ENCODE data around the gene MFRP.

Gene MFRP

DNA sequence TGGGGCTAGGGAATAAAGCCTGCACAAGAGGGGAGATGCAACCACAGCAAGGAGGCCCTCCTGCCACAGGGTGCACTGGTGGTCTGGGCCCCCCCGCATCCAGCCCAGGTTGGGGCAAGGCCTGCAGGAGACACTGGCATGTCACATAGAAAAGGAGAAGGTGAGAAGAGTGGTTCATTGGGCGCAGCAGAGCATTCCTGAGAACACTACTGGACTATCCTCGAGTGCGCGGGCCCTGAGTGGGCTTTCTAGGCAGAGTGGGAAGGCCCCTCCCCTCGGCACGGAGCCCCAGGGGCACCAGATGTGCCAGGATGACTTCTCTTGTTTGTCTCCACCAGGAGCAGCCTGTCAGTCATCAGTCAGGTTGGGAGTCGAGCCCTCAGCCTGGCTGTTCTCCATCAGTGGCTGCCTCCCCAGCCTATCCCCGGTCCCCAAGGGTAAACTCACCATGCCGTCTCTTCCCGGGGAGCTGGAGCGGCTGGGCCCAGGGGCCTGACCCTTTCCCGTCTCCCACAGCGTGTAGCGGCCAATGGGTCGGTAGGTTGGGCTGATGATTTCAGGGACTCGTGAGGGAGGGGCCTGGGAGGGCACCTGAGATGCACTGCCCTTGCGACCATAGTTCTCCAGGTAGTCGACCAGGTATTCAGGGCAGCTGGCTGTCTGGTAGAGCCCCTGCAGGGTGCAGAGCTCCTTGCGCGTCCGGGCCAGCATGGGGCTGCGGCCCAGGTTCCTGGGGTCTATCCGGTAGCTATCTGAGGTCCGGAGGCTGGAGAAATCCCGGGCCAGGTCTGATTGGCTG is 26.0 kb upstream of the MFRP start:
- no peak for FAIRE-seq

DNA sequence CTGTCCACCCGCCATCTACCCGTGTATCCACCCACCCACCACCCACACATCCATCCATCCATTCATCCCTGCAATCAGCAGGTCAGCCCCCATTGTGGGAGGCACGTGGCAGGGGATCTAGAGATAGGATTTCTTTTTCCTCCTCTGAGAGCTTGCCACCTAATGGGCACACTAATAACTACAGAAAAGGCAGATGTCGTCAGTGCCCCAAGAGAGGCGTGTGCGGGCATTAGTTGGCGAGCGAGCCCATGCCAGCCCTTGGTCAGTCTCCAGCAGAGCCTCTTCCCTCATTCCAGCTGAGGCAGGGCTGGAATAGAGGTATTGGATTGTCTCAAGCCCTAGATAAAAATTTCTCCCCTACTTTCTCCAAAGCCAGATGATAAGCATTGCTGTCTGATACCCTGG is 25.3 kb upstream of the MFRP start:
- FAIRE-seq = no peak

DNA sequence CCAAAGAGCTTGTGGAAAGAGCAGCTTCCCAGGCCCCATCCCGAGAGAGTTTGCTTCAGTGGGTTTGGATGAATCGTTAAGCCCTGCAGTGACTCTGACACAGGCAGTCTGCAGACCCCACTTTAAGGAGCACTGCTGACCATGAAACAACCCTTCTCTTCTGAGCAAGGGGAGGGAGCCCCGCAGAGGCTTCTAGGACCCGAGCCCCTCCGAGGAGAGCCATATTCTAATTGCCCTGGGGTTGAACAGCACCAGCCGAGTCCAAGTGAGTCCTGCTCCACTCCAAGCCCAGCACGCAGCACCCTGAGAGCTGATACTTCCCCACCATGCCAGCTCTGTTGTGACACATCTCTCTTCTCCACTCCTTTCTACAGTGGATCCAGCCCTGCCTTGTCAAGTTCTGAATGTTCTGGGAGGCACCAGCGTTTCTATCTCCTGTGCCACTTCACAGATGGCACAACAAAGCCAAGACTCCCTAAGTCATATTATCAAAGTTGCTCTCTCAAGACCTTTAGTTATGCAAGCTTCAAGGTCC is 24.6 kb upstream of the MFRP start:
- no peak for FAIRE-seq

DNA sequence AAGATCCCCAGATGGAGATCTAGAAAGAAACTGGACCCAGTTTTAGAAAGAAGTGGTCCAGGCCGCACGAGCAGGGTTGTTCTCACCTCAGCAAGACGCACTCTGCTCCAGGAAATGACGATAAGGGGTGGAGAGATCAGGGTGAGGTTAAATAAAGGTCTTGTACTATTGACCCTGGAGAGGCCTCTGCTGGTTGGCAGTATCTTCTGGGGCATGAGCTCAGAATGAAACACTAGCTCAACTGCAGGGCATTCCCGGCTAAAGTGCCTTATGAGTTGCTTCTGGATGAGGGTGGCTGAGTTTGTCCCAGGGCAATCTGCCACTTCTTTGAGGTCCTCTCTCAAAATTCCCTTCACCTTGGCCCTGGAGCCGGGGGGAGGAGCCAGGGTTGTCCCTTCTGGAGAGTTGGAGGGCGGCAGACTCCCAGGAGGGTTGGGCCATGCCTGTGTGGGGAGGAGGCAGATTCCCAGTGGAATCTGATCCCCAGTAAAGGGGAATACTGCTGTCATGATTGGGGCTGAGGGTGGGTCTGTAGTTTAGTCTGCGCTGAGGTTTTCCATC is 24.1 kb upstream of the MFRP start:
- no peak for FAIRE-seq

DNA sequence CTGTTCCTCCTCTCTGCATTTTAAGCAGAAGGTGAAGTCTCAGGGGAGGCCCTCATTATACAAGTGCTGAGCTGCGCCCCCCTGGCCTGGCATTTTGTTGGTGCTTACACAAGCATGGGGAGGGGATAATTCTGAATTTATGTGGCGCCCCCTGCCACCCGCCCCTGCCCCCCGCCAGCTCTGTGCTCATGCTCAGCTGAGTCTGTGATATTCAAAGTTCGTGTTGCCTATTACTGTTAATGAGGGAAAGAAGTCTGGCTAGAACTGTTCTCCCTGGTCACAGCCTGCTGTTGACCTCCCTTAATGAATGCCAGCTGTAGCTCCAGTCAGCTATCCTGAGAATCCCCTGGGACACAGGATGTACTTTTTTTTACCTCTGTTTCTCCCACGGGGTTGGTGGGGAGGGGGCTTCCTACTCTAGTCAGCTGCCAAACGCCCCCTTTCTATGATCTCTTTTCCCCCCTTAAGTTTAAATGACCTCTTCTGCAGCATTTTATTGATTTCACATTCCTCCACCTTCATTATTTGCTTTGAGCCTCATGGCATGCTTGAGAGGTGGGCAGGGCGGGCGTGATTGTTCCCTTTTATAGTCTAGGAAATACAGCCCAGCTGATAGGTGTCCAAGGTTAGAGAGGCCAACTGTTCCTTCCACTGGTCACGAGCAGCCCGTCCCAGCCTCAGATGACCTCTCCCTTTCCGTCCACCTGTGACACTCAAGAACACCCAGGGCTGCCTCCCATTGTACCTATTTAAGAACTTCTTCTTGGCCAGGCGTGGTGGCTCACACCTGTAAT is 22.8 kb upstream of the MFRP start:
- FAIRE-seq = no peak

DNA sequence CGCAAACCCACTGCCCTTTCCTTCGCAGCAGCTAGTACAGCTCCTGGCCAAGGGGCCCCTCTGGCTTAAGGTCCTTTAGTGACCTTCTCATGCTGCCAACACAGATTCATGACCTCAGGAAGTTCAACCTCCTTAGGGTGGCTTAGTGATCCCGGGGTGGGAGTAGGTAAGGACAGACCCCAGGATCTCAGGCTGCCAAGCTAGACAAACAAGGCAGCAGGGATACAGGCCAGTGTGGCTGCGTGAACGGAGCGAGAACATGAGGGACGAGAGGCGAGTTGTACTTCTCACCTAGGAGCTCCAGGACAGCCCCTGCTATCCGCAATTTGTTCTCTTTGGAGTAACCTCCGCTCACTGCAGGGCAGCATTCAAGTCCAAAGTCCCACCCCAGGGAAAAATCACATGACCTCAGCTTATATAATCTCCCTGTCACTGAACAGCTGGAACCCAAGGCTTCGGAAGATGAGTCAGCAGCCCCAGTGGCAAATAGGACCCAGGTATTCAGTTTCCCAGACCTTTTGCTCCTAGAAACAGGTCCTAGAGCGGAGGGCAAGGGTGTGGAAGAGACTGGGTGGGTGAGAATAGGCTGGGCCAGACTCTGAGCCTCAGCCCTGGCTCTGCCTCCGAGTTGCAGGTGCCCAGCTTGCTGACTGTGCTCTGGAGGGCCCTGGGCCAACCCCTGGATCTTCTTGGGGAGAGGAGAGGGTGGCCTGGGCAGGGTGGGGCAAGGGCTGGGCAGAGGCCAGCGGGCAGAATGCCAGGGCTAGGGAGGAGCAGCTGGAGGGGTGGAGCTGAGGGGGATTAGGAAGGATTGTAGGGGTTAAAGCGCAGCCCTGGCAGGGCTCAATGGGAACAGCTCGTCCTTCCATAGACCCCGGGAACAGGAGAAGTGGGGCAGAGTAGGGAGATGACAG is 21.9 kb upstream of the MFRP start:
- FAIRE-seq = no peak

DNA sequence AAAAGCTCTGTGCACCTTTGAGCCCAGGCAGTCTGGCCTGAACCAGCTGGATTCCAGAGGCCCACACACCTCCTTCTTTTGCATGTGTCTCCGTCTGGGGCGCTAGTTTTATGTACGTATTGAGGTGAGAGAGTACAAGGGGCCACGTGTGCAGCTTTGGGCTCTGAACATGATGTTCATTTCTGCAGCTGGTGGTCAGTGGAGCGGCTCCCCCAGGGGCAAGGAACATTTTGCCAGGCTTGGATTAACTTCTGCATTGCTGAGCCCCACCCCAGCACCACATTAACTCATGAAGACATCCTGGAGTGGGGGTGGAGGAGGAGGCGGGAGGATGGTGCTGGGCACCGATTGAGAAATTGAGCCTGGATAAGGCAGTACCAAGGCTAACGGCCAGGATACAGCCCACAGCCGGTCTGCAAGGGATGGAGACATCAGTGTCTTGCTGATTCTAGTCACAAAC is 21.2 kb upstream of the MFRP start:
- no peak for FAIRE-seq

DNA sequence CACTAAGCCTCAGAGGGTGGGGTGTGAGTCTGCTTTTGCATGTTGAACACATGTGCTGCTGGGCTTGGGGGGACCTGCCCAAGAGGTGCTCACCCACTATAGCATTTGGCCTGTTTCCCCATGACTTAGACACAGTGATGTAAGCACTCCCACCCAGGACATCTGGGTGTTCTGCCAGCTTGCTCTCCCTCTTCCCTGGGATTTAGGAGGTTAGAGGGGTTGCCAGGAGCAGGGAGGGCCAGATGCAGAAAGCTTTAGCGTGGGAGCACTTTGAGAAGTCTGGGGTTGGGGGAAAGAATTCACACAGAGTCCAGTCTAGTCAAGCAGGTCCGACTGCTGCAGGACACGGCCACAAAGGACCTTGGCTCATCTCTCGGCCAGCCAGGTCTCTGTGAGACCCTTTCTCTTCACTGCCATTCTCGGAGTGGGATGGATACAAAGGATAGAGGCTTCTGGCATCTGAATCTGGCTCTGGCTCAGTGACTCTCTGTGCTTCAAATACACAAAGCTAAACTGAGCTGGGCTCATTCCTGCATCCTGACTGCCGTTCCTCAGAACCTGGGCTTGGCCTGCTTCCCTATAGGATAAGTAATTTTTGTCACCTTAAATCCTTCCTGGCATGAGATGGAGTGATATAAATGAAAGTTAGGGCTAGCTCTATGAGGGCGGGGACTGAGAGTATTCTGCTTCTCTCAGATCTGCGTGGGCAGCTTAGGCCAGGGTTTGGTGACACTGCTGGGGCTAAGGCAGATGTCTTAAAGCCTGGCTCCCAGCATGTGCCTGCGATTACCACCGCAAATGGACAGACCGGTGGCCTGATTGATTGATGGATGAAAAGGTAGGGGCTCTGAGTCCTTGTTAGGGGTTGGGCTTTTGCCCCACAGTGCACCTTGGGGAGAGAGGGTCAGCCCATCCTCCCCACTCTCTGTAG is 20.4 kb upstream of the MFRP start:
- FAIRE-seq = no peak

DNA sequence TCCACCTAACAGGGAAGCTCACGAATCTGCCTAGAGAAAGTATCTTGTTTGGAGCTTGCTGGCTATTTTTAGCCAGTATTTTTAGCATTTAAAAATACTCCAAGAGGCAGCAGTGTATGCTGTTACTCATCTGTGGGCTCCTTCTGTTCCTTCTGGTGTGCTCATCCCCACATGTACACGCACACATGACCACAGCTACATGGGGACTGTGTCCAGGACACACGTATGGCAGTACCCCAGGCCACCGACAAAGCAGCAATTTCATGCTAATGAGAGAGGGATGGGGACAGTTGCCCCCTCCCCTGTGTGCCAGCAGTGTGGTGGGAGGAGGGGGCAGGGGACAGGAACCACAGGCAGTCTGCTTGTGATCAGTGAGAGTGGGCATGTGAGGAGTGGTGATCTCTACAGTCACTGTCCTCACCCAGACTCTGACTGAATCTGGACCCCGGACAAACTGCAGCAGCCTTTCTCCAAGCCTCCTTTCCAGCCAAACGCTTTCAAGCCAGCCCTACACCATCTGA is 18.6 kb upstream of the MFRP start:
- FAIRE-seq = no peak

DNA sequence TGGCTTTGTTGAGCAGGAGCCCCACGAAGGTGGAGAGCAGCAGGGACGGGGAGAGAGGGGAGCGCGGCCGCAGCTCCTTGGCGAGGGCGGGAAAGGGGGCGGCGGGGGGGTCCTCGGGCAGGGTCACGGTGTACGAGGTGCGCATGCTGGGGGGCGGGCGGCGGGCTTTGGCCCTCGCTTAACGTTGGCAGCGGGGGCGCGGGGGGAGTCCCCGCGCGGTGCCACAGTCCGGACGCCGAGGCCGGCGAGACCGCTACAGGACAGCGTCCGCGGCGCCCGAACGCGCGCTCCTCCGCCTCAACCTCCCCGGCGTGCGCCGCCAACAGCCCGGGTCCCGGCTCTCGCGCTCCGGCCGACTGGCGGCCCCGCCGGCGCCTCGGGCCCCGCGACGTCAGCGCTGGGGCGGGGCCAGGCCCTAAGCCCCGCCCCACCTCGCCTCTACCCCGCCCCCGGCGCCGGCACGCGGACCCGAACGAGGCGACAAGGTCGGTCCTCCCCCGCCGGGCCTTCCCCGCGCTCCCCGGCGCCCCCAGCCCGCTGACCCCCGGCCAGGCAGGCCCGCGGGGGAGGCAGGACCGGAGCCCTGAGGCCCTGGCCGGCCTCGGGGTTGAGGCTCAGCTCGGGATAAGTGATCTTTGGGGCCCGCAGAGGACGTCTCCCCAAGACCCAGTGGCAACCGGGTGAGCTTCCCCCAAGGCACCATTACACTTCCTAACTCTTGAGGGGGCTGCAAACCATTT is 17.5 kb upstream of the MFRP start:
- FAIRE-seq = no peak

DNA sequence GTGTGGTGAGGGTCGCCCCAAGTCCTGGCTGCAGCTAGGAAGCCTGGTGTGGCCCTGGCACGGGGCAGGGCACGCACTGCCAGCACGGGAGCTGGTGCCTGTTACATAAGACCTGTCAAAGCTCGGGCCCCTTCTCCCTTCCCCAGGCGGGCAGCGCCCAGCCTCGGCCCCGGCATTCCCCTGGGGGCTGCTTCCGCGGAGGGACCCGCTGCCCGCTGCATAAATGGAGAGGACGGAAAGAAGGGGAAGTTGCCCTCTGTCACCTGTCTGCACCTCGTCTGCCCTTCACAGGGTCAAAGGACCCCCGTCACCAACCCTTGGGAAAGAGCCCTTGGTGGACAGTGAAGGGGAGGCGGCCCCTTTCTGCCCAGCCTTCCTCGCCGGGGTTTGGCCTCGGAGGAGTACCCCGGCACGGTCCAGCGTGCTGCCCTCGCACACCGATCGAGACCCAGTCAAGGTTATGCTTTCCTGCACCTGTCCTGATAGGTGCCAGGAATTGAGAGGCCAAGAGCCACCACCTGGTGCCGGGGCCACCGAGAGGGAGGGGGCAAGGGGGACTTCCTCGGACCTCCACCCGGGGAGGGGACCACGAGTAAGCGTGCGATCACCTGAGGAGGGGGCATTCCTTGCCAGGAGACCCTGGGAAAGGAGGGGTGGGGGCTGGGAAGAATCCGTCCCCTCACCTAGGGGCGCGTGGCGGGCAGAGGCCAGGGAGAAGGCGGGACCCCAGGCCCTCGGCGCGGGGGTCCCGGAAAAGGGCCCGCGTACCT is 16.8 kb upstream of the MFRP start:
- FAIRE-seq = no peak

DNA sequence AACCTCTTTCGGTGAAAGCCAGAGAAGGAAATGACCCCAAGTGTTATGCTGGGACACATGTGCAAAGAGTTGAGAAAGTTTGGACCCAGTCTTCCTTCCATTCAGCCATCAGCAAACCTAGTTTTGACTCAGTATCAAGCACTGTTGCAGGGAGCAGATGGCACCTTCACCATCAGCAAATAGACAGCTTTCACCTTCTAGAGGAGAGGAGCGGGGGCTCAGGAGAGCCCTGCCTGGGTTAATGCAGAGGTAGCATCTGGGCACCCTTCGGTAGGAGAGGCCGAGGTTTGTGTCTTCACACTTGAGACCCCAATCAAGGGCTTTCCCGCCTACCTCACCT is 16.2 kb upstream of the MFRP start:
- no peak for FAIRE-seq

DNA sequence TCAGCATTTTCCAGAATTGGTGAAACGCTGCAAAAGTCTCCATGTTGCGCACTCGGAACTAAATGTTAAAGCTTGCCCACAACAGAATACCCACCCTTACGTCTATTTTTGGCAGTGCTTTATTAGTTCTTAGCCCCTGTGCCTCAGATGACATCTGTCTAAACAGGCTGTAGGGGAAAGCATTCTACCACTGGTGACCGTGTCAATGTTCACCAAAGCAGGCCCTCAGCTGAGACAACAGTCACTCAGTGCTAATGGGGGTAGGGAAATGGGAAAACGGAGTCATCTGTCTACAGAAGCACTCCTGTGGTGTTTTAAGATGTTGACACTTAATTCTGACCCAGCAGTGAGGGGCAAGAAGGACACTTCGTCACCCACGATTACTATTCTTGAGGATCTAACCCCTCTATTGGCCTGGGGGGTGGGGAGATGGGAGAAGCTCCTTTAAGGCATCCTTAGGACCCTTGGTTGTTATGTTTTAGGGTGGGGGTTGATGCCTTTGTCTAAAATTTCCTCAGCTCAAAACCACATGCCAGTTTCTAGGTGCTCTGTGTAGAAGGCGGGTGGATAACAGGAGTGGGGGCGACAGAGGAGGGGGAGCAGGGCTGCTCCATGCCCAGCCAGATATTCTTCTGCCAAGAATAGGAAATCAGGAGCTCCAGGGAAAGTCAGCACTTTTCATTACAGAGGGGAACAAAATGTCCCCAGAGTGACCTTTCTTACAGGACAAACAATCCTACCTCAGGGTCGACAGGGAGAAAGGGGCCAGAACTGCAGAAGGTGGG is 15.6 kb upstream of the MFRP start:
- no peak for FAIRE-seq

DNA sequence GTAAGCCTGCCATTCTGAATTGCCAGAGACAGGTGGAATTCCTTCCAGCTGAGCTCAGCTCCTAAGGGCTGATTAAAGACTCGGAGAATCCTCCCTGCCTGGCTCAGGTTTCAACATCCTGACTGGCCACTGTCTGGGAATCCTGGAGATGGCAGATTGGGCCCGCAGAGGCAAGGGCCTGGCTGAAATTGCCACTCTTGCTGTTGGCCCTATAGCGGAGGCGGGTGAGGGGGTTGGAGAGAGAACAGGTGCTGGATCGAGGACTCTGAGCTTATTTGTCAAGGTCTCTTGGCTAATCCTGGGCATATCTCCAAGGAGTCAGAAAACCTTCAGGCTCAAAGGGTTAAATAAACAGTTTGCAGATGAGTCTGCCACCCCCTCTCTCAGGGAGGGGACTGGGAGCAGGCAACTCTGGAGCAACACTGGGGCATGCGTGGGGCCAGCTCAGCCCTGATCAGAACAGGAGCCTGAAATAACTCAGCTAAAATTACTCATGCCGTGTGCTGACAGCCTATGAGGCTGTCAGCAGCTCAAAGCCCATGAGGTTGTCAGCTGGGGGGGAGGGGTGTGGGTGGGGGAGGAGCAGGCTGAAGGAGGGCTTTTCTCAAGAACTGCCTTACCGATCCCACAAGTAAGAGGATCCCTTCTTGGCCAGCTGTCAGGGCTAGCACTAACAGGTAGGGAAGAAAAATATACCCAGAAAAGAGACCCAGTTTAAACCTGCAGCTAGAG is 14.7 kb upstream of the MFRP start:
- no peak for FAIRE-seq

DNA sequence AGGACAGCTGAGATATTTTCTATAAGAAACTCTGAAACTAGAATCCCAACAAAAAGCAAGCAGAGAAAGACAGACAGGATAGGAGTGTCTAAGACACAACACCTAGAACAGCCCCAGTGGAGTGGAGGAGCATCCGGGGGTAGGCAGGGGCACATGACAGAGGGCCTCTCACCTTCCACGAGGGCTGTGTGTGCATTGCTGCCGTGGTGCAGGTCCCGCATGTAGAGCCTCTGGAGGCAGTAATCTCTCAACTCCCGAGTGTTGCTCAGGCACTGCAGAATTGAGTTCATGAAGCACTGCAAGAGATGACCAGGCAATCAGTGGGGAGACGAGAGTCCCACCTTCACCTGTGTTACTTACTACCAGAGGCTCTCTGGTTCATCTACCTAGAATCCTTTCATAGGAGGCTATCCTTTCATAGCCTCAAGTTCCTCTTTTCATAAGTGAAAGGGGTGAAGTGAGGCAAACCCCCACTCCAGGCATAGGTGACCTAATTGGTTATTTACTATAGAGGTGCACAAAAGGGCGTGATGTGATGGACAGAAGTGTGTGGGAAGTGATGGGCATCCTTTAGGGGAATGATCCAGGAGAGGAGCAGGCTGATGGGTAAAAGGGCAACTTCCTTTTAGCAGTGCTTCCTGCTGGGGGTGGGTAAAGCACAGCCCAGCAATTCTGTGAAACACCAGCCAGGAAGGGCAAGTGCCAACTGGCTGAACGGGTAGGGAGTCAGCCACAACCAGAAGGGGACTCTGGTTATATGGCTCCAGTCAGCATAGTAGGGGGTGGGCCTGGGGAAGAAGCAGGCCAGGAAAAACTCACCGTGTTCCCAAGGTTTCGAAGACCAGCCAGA is 13.1 kb upstream of the MFRP start:
- FAIRE-seq = no peak

DNA sequence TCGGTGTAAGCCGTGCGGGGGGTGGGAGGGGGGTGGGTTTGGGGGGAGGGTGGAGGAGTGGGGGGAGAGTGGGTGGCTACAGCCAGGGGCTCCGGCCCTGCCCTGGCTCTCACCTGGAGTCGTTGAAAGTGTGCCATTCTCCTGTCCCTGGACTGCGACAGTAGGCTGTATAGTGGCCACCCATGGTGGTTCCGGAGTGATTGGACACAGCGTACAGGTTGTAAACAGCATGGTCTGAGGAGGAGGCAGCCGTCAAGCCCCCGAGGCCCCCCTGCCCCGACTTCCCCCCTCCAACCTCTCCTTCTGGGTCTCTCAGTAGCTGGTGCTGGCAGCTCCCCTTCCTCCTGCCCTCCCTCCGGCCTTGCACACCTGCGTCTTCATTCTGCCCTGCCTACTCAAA is 10.6 kb upstream of the MFRP start:
- FAIRE-seq = no peak
